ENCODE data around the gene IGSF8. TPM values are rescaled to one million over a fixed set of nuclear protein-coding genes. Genes with fewer than 3 reads are reported as not detected.

The IGSF8 gene
- total and polyA plus RNA-seq, 2 of the 8 experiments (the other 6 are each of a cell fraction or from before 2014, with no cell fraction given), result 69.6 to 132 TPM

DNA sequence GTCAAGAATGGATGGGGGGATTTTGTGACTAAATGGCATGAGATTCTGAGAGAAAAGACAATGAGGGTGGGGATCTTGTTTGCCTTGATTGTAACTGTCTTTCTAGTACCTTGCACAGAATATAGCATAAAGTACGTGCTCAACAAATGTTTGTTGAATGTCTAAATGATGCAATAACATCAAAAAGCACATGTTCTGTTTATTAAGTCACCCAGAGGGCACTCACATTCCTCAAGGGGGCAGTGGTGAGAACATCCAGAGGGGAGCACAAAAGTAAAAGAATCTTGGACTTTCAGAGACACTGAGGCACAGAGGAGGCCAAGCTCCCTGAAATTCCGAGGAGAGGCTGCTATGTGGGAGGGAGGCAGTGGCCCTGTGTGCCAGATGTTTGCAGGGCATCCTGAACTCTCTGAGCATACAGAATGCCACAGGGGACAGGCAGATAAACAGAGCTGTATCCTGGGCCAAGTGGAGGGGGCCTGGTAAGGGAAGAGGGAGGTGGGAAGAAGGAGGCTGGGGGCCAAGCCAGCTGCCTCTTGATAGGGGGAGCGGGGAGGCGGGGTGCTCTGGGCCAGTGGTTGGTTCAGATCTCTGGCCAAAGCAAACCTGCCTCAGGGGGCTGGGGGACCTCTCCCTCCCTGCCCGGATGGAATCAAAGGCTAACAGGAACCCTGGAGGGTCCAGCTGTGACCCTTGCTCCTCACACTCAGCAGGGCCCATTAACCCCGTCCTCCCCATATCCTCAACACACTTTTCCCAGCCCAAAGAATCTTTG lies 10.7 kb upstream of the IGSF8 start (continued):
- TF ChIP-seq, protein P1, sequence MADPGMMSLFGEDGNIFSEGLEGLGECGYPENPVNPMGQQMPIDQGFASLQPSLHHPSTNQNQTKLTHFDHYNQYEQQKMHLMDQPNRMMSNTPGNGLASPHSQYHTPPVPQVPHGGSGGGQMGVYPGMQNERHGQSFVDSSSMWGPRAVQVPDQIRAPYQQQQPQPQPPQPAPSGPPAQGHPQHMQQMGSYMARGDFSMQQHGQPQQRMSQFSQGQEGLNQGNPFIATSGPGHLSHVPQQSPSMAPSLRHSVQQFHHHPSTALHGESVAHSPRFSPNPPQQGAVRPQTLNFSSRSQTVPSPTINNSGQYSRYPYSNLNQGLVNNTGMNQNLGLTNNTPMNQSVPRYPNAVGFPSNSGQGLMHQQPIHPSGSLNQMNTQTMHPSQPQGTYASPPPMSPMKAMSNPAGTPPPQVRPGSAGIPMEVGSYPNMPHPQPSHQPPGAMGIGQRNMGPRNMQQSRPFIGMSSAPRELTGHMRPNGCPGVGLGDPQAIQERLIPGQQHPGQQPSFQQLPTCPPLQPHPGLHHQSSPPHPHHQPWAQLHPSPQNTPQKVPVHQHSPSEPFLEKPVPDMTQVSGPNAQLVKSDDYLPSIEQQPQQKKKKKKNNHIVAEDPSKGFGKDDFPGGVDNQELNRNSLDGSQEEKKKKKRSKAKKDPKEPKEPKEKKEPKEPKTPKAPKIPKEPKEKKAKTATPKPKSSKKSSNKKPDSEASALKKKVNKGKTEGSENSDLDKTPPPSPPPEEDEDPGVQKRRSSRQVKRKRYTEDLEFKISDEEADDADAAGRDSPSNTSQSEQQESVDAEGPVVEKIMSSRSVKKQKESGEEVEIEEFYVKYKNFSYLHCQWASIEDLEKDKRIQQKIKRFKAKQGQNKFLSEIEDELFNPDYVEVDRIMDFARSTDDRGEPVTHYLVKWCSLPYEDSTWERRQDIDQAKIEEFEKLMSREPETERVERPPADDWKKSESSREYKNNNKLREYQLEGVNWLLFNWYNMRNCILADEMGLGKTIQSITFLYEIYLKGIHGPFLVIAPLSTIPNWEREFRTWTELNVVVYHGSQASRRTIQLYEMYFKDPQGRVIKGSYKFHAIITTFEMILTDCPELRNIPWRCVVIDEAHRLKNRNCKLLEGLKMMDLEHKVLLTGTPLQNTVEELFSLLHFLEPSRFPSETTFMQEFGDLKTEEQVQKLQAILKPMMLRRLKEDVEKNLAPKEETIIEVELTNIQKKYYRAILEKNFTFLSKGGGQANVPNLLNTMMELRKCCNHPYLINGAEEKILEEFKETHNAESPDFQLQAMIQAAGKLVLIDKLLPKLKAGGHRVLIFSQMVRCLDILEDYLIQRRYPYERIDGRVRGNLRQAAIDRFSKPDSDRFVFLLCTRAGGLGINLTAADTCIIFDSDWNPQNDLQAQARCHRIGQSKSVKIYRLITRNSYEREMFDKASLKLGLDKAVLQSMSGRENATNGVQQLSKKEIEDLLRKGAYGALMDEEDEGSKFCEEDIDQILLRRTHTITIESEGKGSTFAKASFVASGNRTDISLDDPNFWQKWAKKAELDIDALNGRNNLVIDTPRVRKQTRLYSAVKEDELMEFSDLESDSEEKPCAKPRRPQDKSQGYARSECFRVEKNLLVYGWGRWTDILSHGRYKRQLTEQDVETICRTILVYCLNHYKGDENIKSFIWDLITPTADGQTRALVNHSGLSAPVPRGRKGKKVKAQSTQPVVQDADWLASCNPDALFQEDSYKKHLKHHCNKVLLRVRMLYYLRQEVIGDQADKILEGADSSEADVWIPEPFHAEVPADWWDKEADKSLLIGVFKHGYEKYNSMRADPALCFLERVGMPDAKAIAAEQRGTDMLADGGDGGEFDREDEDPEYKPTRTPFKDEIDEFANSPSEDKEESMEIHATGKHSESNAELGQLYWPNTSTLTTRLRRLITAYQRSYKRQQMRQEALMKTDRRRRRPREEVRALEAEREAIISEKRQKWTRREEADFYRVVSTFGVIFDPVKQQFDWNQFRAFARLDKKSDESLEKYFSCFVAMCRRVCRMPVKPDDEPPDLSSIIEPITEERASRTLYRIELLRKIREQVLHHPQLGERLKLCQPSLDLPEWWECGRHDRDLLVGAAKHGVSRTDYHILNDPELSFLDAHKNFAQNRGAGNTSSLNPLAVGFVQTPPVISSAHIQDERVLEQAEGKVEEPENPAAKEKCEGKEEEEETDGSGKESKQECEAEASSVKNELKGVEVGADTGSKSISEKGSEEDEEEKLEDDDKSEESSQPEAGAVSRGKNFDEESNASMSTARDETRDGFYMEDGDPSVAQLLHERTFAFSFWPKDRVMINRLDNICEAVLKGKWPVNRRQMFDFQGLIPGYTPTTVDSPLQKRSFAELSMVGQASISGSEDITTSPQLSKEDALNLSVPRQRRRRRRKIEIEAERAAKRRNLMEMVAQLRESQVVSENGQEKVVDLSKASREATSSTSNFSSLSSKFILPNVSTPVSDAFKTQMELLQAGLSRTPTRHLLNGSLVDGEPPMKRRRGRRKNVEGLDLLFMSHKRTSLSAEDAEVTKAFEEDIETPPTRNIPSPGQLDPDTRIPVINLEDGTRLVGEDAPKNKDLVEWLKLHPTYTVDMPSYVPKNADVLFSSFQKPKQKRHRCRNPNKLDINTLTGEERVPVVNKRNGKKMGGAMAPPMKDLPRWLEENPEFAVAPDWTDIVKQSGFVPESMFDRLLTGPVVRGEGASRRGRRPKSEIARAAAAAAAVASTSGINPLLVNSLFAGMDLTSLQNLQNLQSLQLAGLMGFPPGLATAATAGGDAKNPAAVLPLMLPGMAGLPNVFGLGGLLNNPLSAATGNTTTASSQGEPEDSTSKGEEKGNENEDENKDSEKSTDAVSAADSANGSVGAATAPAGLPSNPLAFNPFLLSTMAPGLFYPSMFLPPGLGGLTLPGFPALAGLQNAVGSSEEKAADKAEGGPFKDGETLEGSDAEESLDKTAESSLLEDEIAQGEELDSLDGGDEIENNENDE (IDR thresholded peaks at IDR 0.05; ENCODE audit: insufficient replicate concordance, low read length), result no peak
- TF ChIP-seq GTF2F1 (IDR thresholded peaks at IDR 0.05; ENCODE audit: borderline replicate concordance, low read depth, low read length) (no peak), RBBP5 (IDR thresholded peaks at IDR 0.05; ENCODE audit: borderline replicate concordance, low read depth, low read length) (no peak), BACH1 (IDR thresholded peaks at IDR 0.05; ENCODE audit: low read length) (no peak), POLR2AphosphoS5 (IDR thresholded peaks at IDR 0.05; ENCODE audit: low read depth, low read length) (no peak), RNF2 (IDR thresholded peaks at IDR 0.05; ENCODE audit: borderline replicate concordance, low read depth, low read length, missing control alignments, poor library complexity, severe bottlenecking) (no peak), SP4 (IDR thresholded peaks at IDR 0.05; ENCODE audit: low read length) (no peak), ASH2L (IDR thresholded peaks at IDR 0.05; ENCODE audit: low read length) (no peak), TEAD4 (IDR thresholded peaks at IDR 0.05; ENCODE audit: low read depth, low read length) (peak; percentile 88)
- TF ChIP-seq, protein P2, sequence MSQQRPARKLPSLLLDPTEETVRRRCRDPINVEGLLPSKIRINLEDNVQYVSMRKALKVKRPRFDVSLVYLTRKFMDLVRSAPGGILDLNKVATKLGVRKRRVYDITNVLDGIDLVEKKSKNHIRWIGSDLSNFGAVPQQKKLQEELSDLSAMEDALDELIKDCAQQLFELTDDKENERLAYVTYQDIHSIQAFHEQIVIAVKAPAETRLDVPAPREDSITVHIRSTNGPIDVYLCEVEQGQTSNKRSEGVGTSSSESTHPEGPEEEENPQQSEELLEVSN (IDR thresholded peaks at IDR 0.05), result 0 out of 2 replicates have a peak, but pooled peaks have one; percentile 55

Measured in H1 (cell line).